ENCODE results near the gene PRR36. TPM values are rescaled to one million over a fixed set of nuclear protein-coding genes. Genes with fewer than 3 reads are reported as not detected.

The PRR36 gene
- total and polyA plus RNA-seq, 11 donors = 0.01 to 0.27 (median 0.08) TPM; not detected in 4

DNA sequence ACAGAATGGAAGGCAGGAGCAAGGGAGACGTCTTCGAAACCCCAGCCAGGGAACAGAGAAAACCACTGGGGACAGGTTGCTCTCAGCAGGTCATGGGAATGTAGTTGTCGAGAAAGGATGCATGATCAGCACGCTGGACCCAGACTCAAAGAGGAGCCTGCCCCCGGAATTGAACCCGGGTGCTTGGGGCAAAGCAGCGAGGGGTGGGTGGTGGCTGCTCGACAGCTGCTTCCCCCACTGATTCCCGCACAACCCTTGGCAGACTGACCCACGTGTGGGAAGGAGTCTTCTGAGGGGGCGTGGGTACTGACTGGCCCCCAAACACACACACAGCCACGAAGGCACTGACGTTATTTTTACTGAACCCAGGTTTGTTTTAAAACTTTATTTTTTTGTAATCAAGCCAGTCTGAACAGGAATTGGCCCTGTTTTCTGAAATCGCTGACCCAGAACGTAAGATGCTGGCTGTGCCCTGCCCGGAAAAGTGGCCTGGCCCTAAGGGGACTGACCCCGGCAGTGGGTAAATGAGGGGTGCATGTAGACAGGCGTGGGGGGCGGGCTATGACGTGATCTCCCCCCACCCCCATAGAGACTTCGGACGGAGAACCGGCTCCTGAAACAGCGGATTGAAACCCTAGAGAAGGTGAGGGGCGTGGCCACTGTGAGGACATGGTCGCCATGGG, 18.6 kb downstream of the PRR36 start:
- Histone ChIP-seq H3K4me3 (no peak overlapping the region), H3K36me3 (peaks cover 0 to 8% (median 0%) of the 10 kb centered on the region in 9 donors), H3K4me1 (peaks cover 0 to 9% (median 4%) of the 10 kb centered on the region in 12 donors), H3K27ac (no peak overlapping the region), H3K9me3 (no peaks in the 10 kb centered on the region), H3K27me3 (no peaks in the 10 kb centered on the region)
- TF ChIP-seq, protein P1, sequence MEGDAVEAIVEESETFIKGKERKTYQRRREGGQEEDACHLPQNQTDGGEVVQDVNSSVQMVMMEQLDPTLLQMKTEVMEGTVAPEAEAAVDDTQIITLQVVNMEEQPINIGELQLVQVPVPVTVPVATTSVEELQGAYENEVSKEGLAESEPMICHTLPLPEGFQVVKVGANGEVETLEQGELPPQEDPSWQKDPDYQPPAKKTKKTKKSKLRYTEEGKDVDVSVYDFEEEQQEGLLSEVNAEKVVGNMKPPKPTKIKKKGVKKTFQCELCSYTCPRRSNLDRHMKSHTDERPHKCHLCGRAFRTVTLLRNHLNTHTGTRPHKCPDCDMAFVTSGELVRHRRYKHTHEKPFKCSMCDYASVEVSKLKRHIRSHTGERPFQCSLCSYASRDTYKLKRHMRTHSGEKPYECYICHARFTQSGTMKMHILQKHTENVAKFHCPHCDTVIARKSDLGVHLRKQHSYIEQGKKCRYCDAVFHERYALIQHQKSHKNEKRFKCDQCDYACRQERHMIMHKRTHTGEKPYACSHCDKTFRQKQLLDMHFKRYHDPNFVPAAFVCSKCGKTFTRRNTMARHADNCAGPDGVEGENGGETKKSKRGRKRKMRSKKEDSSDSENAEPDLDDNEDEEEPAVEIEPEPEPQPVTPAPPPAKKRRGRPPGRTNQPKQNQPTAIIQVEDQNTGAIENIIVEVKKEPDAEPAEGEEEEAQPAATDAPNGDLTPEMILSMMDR (IDR thresholded peaks at IDR 0.05) = no peak
- TF ChIP-seq POLR2A (IDR thresholded peaks at IDR 0.05) = no peak
- ATAC-seq (no peak), DNase-seq (no peak)
- intact Hi-C loops (cut with DNase I) = loop anchor here in 5 of 10 donors (2.0 to 10.0 kb wide), 5 partner anchors 47 to 399 kb away; partner anchors contain the start of genes MAP2K7 (in 2 of the 5) and SNAPC2 (in 1 of the 5)
- WGBS, 4 donors = 89 to 94% (median 92%) methylated on average over 26 of the region's 26 CpGs

DNA sequence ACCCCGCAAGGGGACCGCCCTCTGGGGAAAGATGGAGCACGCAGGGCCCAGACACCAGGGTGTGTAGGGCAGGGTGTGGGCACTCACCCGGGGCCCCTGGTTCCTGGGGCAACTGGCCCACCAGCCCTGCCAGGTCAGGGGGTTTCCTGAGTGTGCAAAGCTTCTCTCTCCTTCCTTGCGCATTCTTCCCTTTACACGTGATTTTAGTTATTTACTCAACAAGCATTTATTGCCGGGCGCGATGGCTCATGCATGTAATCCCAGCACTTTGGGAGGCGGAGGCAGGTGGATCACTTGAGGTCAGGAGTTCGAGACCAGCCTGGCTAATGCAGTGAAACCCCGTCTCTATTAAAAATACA, 20.4 kb downstream of the PRR36 start:
- Histone ChIP-seq H3K27me3 (no peaks in the 10 kb centered on the region), H3K4me1 (peaks cover 0 to 21% (median 4%) of the 10 kb centered on the region in 12 donors), H3K4me3 (no peak overlapping the region), H3K27ac (no peak overlapping the region), H3K36me3 (peaks cover 0 to 7% (median 0%) of the 10 kb centered on the region in 9 donors), H3K9me3 (no peaks in the 10 kb centered on the region)
- 89 to 94% (median 92%) methylated on average over 12 of the region's 12 CpGs for whole genome bisulfite sequencing, 4 donors
- intact Hi-C loops (cut with DNase I) = loop anchor here in 6 of 10 donors (2.0 to 10.0 kb wide), 7 partner anchors 49 to 401 kb away; partner anchors contain the start of genes MAP2K7 (in 3 of the 6), SNAPC2 (in 3 of the 6) and CTXN1 (in 1 of the 6)
- no peak for DNase-seq
- no peak for TF ChIP-seq POLR2A (IDR thresholded peaks at IDR 0.05)
- TF ChIP-seq, protein P1 (IDR thresholded peaks at IDR 0.05) = no peak
- no peak for ATAC-seq

DNA sequence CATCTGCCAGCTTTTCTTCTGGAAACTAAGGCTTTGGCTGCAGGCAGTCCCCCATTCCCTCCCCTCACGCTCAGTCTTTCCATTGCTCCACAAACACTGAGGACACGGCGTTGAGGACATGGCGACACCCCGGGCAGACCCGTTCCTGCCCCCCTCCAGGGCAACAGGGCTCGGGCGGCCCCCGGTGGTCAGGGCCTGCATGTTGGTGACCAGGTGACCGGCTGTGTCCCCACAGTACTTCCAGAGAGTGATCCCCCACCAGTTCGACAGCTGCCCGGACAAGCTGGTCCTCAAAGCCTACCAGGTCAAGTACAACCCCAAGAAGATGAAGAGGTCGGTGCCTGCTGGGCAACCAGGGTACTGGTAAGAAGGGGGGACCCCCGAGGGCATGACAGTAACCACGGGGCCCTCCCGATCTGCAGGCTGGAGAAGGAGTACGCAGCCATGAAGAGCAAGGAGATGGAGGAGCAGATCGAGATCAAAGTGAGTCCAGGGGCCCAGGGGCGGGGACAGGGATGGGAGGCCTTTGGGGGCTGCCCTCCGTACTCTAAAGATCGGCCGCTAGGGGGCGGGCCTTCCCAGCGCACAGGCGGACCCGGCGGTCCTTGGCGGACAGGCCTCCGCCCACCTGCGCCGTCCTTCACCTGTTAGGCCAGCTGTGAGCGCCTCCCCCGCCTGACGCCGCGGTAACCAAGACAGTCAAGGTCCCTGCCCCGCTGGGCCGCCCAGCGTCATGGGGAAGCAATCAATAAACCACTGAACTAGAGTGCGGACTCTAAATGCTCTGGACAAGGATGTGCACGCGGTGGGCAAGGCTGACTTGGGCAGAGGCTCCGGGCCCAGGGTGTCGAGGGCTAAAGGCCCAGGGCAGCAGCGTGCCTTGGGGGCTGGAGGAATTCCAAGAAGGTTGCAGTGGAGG, 21.1 kb downstream of the PRR36 start:
- Histone ChIP-seq H3K4me1 (peaks cover 0 to 21% (median 4%) of the 10 kb centered on the region in 12 donors), H3K27ac (no peak overlapping the region), H3K36me3 (peaks cover 0 to 9% (median 0%) of the 10 kb centered on the region in 9 donors), H3K9me3 (no peaks in the 10 kb centered on the region), H3K4me3 (no peak overlapping the region), H3K27me3 (no peaks in the 10 kb centered on the region)
- WGBS, 4 donors = 38 to 57% (median 46%) methylated on average over 28 to 45 of the region's 45 CpGs
- peak in 4 of 5 donors; percentile 49 to 64 (median 54) for DNase-seq
- ATAC-seq = peak; percentile 30 to 66 (median 56)
- no peak for TF ChIP-seq POLR2A (IDR thresholded peaks at IDR 0.05)
- TF ChIP-seq, protein P1 (IDR thresholded peaks at IDR 0.05) = peak; percentile 68 to 92 (median 77)
- intact Hi-C loops (cut with DNase I) = loop anchor here in 6 of 10 donors (2.0 to 10.0 kb wide), 7 partner anchors 49 to 402 kb away; partner anchors contain the start of genes MAP2K7 (in 3 of the 6), SNAPC2 (in 3 of the 6) and CTXN1 (in 1 of the 6)
